Loucy (cell line): Measurements from ENCODE around the gene ASS1.

Experiments used
- EZH2phosphoT487 ChIP-seq: fragments of 200-600 bp; IDR thresholded peaks from 2 replicates; pipeline ENCODE4 v1.6.1; 2018; ENCODE audit warnings: antibody characterized with exemption, mild to moderate bottlenecking, moderate library complexity, borderline replicate concordance
- TF ChIP-seq, protein P1 (sequence below): fragments of 200-600 bp; sonication (generic); conservative IDR thresholded peaks from 2 replicates; pipeline ENCODE4 v1.5.1; 2014; ENCODE audit warnings: mild to moderate bottlenecking, antibody characterized with exemption, low read length

DNA sequence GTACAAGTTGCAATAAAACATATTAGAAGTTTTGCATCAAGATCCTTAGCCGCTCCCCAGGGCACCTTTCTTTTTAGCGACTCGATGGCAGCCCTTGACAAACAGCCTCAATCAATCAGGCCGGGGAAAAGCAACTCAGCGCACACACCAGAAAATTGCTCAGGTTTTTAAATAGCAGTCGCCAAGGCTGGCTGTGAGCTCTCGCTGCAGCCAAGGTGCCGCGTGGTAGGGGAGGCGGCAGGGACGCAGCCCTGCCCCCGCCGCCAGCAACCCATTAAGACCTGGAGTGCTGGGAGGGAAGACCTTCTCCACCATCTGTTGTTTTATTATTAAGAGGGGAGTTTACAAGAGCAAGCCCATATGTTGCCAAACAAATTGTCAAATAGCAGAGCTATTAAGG, 22.6 kb downstream of the ASS1 start:
- TF ChIP-seq EZH2phosphoT487, result no peak
- TF ChIP-seq, protein P1, sequence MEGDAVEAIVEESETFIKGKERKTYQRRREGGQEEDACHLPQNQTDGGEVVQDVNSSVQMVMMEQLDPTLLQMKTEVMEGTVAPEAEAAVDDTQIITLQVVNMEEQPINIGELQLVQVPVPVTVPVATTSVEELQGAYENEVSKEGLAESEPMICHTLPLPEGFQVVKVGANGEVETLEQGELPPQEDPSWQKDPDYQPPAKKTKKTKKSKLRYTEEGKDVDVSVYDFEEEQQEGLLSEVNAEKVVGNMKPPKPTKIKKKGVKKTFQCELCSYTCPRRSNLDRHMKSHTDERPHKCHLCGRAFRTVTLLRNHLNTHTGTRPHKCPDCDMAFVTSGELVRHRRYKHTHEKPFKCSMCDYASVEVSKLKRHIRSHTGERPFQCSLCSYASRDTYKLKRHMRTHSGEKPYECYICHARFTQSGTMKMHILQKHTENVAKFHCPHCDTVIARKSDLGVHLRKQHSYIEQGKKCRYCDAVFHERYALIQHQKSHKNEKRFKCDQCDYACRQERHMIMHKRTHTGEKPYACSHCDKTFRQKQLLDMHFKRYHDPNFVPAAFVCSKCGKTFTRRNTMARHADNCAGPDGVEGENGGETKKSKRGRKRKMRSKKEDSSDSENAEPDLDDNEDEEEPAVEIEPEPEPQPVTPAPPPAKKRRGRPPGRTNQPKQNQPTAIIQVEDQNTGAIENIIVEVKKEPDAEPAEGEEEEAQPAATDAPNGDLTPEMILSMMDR, result no peak
